GM21423 (cell line): ENCODE data around the gene MUC20.
"Not testable (repeated sequence)": the region's sequence is repeated elsewhere in the genome, so short reads cannot be mapped to it uniquely, and the experiment has no call there.

Source experiments
- ATAC-seq: cut with Tn5 transposase; IDR thresholded peaks from one replicate; pipeline ENCODE4 v1.9.1; 2021; ENCODE audit warnings: mild to moderate bottlenecking, moderate library complexity; ENCODE audit not compliant: unreplicated experiment

The MUC20 gene

DNA sequence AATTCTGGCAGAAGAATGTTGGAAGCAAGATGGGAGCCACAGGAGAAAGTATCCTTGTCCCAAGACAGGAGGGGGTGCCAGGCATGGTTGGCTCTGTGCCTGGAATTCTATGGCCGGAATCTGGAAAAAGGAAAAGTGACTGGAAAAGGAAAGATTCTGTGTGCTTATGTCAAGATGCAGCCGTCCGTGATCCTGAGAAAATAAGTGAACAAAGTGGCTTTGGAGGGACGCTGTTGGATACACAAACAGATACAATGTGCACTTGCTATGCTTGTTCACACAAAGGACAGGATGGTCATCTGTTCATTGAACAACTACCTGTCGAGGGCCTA lies 28.5 kb upstream of the MUC20 start:
- no peak for ATAC-seq

DNA sequence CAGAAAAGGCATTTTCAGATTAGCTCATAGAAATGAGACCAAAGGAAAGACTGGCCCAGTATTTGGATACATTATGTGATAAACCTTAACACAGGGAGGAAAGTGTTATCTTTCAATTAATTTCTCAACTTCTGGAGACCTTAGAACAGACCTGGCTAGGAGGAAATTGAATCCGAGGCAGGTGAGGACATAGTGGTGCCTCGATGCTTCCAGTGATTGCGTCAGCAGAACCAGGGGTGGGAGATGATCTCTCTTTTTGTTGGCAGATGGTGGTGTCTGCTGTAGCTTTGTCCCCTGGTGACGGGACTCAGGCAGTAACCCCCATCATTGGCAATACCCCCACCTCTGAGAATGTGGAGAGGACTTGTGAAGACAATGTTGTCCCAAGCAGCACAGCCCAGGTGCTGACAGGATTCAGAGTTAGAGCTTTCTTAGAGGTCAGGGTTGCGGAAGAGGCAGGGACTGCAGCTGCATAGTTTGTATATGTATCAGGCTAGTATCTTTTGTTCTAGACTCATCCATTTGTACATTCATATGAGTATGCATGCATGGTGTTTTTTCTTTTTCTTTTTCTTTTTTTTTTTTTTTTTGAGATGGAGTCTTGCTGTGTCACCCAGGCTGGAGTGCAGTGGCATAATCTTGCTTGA lies 27.9 kb upstream of the MUC20 start:
- ATAC-seq: no peak

DNA sequence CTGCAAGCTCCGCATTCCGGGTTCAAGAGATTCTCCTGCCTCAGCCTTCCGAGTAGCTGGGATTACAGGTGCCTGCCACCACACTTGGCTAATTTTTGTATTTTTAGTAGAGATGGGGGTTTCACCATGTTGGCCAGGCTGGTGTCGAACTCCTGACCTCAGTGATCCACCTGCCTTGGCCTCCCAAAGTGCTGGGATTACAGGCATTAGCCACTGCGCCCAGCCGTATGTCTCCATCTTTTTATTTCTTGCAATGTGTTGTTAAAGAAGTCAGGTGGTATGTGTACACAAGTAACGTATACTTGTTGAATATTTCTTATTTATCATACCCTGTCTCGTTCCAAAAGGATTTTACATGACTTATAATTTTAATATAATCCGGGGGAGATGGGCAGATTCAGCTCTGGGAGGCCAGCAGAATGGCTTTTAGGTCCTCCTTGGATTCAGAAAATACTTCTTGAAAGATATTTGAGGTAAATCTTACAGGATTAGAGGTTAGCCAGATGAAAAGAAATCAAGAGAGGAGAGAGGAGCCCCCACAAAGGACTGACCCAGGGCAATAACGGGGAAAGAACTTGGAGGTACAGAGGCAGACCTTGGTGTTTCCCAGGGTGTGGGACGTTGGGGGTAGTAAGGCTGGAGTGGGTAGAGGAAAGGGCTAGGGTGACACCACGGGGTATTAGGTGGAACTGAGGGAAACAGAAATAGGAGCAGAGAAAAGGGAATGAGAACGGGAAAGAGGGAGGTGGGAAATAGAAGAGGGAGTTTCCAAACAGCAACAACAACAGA lies 27.2 kb upstream of the MUC20 start:
- no peak for ATAC-seq

DNA sequence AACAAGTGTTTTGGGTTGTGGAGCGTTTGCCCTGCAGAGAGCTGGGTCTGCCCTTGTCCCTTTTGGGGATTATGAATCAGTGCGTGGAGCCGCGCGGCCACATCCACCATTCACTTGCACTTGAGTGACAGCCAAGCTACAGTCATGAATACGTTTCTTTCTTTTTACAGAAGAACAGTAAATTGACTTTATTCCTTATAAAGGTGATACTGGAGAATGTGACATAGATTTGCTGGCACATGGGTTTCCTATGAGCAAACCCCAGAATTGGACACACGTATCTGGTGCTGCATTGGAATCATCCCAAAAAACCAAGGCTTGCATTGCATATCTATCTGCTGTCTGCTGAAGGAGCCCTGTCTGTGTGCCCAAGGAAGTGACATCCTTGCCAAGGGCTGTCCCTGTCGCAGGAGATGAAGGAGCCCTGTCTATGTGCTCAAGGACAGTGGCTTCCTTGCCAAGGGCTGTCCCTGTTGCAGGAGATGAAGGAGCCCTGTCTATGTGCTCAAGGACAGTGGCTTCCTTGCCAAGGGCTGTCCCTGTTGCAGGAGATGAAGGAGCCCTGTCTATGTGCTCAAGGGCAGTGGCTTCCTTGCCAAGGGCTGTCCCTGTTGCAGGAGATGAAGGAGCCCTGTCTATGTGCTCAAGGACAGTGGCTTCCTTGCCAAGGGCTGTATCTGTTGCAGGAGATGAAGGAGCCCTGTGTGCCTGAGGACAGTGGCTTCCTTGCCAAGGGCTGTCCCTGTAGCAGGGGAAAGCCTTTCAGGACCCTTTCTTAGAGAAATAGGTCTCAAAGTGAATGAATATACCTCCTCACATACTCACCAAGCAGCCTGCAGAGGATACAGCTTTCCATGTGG lies 26.3 kb upstream of the MUC20 start:
- ATAC-seq: not testable (repeated sequence)

DNA sequence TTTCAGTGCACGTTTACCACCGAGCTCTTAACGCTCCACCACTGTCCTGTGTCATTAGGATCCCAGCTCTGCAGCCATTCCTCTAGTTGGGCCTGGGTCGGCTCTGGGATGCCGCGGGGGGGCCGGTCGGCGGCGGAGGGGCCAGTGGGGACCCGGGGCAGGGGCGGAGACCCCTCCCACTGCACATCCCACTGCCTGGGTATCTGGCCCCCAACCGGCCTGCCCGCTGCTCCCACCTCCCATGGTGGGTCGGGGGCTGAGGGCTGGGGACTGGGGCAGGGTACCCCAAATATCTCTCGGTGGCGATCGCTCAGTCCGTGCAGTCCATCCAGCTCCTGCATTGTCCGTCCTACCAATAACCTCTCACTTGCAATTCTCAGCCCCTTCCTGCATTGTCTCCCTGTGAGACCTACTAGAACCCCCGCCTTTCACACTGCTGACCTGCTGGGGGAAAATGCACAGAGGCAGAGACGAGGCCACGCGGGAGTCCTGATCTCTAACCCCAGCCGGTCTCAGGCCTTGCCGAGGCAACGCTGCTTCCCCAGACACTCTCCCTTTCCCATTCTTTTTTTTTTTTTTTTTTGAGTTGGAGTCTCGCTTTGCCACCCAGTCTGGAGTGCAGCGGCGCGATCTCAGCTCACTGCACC lies 24.0 kb upstream of the MUC20 start:
- ATAC-seq: no peak

DNA sequence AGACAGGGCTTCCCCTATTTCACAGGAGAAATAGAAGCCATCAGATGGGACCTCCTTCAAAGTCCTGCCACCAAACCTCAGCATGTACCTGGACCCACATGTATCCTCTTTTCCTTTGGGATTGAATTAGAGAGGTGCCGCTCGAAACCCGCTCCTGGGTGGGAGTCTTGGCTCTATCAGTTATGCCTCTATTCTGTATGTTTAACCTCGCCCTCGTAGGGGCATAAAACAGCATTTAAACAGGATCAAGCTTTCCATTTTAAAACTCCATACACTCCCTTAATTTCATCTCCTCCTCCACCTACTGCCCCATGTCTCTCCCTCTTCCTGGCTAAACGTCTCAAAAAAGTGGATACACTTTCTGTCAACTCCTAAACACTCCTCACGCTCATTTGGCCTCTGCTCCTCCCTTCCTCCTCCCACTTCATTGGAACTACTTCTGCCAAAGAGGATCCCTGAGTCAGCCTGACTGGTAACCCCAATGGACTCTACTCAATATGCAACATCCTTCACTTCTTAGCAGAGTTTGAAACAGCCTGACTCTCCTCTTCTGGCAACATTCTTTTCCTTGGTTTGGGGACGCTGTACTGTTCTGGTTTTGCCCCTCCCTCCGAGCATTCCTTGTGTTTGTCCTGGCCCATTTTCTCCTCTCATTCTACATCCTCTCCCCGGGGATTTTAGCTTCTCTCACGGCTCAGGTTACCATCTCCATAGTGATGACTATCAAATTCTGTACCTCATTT lies 23.0 kb upstream of the MUC20 start:
- no peak for ATAC-seq

DNA sequence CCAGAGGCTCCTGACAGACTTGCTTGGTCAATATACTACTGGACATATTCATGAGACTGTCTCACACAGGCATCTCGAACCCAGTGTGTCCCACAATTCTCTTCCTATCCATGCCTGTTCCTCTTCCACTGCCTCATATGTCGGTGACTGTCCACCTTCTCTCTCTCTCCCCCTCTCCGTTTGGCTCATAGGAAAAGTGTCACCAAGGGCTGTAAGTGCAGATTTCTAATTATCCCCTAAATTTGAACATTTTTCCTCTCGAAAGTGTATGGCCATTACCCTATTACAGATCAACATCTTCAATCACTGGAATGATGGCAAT lies 22.5 kb upstream of the MUC20 start:
- ATAC-seq: no peak

DNA sequence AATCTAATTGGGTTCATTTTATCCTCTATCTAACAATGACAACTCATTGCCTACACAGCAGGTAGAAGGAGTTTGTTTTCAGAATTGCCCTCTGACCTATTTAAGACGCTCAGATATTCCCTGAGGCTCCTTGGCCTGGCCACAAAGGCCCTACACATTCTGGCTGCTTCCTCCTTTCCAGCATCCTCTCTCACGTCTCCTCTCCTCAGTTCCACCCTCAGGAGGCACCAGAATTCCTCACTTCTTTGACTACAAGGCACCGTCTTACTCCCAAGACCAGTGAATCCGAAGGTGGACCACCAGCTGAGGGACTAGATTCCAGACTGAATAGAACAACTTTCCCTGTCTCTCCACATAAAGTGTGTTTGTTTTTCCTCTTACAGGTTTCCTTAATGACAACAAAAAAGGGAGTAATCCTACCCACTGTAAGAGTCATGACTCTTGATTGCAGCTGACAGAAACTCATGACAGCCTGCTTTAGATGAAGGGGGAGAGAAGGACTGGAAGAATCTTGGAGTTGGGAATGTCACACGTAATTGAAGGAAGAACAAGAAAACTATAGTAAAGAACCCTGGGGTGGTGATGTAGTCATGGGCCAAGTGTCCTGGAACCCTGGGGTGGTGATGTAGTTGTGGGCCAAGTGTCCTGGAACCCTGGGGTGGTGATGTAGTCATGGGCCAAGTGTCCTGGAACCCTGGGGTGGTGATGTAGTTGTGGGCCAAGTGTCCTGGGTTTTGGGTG lies 22.0 kb upstream of the MUC20 start:
- no peak for ATAC-seq

DNA sequence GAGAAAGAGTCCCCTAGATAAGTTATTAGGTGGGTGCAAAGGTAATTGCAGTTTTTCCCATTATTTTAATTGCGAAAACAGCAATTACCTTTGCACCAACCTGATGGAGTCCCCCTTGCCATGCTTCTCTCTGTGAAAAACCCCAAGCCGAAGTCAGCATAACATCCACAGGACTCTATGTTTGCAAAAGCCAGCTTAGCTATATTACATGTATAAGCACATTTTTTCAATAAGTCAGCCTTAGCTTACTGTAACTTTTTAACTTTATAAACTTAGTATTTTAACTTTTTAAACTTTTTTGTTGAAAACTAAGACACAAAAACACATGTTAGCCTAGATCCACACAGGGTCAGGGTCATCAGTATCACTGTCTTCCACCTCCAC lies 21.4 kb upstream of the MUC20 start:
- no peak for ATAC-seq

DNA sequence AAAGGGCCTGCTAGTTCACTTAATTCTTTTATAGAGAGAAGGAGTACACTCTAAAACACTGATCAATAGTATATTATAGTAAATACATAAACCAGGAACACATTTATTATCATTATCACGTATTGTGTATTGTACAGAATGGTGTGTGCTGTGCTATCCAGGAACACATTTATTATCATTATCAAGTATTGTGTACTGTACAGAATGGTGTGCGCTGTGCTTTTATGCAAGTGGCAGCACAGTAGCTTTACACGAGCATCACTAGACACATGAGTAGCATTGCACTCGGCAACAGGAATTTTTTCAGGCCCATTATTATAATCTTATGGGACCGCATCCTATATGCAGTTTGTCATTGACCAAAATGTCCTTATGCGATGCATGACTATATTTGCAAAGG lies 20.9 kb upstream of the MUC20 start:
- no peak for ATAC-seq

DNA sequence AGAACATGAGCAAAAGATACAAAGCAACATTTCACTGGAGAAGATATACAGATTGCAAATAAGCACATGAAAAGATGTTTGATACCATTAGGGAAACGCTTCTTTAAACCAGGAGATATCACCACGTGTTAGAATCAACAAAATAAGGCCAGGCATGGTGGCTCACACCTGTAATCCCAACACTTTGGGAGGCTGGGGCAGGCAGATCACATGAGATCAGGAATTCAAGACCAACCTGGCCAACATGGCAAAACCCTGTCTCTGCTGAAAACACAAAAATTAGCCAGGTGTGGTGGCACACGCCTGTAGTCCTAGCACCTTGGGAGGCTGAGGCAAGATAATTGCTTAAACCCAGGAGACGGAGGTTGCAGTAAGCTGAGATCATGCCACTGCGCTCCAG lies 20.5 kb upstream of the MUC20 start:
- ATAC-seq: no peak

DNA sequence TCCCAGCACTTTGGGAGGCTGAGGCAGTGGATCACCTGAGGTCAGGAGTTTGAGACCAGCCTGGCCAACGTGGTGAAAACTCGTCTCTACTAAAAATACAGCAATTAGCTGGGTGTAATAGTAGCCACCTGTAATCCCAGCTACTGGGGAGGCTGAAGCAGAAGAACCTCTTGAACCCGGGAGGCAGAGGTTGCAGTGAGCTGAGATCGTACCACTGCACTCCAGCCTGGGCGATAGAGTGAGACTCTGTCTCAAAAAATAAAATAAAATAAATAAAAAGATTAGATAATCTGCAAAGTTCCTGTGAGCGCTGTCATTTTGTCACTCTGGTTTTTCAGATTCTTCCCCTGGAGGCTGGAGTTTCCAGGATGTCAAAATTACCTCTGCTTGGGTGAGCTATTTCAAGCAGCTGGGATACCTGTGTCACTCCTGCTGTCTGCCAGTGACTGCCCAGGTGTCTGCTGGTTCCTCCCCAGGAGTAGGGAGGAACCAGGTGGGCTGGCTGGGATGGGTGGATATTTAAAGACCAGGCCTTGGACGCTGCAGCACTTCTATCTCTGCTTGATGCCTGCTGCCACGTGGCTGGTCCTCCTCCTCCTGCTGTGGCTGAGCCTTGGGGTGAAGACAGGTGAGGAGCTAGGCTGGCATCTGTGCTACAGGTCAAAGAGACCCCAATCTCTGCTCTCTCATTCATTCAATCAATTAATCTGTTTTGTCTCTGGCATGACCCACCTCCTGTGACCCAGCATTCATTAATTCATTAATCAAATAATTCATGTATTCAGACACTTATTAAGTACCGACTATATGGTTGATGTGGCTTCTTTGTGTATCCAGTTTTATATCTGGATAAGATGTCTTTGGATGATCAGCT lies 19.5 kb upstream of the MUC20 start:
- no peak for ATAC-seq

DNA sequence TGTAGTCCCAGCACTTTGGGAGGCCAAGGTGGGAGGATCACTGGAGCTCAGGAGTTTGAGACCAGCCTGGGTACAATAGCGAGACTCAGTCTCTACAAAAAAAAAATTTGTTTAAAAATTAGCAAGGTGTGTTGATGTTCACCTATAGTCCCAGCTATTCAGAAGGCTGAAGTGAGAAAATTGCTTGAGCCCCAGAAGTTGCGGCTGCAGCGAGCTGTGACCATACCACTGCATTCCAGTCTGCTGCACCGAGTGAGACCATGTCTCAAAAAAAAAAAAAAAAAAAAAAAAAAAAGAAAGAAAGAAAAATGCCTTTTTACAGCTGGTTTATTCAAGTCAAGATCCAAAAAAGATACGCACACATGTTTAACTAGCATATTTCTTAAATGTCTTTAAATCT lies 17.0 kb upstream of the MUC20 start:
- no peak for ATAC-seq

DNA sequence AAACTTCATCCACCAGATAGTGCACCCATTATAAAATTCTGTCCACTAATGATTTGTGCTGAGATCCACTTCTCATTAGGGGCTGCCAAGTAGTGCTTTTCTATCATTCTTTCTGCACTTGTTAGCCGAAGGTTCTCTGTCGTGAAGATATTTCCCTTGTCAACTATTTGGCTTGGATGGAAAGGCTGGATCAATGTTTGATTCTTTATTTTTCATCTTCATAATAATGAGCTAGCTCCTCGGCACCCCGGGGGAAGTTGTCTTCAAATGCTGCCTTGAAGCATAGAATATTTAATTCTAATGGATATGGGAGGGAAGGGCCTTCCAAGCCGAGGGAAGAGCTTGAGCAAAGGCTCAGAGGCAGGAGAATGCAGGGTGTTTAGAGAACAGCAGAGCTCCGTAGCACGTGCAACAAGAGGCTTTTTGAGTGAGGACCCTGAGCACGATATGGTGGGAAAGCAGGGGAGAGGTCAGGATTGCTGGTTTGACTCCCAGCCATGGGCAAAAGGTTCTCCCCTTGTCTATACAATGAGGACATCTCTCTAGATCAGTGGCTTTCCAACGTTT lies 16.3 kb upstream of the MUC20 start:
- ATAC-seq: no peak

DNA sequence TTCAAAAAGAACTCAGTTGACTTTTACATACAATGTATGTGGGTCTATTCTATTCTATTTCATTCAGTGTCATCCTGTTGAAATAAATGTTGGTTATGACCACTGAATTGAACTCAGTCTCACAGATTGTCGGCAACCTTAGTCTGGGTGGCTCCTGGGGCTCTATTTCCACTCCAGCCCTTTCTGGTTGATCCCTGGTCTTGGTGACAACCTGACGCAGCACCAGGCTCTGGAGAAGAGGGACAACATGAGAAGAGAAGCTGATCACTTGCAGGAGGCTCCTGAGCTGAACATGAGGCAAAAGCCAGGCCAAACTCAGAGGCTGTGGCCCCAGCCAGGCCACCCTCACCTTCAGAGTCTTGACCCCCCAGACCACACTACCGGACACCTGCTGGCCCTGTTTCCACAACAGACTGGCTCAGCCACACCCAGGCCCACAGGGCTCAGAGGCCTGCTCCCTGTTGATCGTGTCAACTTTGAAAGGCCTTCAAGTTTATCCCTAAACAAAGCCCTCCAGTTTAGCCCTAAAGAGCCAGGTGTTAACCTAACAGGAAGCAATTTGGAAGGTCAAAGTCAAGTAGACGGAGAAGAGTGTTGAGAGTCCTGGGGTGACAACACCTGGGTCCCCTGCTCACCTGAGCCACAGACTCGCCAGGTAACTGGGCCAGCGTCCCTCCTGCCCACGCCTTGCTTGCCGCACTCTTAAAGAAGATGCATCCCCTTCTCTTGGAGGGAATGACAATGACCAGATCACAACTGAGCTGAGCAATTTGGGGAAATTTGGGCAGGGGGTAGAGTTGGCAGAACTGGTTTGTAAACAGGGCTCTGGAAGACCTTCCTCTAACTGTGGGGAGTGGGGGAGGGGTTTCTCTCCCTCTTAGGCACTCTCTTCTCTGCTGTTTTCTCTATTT lies 15.4 kb upstream of the MUC20 start:
- no peak for ATAC-seq

DNA sequence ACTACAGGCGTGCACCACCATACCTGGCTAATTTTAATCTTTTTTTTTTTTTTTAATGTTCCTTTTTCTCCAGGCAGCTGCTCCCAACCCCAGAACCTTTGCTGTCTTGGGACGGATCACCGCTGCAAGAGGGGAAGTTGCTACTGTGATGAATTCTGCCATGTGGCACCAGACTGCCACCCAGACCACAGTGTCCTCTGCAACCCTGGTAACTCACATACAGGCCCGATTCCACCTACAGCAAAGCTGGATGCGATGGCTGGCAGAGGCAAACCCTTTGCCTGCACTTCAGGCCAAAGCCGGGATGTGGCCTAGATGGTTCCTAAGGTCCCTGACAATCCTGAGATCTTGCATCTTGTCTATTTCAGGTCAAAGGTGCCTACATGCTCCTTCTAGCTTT lies 12.7 kb upstream of the MUC20 start:
- ATAC-seq: no peak

DNA sequence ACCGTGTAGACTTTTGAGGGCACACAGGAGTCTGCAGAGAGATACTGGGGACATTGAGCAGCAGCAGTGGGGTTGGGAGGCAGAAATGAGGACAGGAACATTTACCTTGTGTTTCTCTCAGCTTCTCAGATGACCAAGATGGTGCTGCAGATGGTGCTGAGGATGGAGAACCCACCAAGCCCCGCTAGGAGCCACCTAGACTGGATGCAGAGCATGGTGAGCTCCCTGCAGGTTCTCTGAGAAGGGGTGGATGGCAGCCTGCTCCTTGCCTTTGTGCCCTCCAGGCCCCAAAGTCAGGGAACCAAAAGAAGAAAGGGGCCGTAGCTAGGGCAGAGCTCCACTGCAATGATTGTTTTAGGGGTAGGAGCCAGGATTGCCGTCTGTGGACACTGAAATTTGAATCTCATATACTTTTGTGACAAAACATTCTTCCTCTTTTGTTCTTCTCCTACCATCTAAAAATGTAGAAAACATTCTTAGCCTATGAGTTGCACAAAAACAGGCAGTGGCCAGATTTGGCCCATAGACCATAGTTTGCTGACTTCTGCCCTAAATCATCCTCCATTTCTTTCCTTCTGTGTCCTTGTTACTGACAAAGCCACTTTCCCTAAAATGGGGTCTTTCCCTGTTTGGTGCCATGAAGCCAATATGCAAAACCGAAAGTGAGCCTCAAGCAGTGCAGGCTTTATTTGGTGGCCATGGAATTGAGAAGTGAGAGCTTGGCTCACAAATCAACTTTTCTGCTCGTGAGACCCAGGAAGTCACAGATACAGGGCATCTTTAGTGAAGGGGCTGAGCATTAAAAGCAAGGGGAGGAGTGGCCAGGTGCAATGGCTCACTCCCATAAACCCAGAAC lies 11.9 kb upstream of the MUC20 start:
- ATAC-seq: no peak
